NCI-H1048 (cell line): ENCODE results near the gene SLC49A4.

Experiments used
- DNase-seq: peaks from one replicate; lab custom pipeline; 2025; lab: John Stamatoyannopoulos, UW

The SLC49A4 gene

DNA sequence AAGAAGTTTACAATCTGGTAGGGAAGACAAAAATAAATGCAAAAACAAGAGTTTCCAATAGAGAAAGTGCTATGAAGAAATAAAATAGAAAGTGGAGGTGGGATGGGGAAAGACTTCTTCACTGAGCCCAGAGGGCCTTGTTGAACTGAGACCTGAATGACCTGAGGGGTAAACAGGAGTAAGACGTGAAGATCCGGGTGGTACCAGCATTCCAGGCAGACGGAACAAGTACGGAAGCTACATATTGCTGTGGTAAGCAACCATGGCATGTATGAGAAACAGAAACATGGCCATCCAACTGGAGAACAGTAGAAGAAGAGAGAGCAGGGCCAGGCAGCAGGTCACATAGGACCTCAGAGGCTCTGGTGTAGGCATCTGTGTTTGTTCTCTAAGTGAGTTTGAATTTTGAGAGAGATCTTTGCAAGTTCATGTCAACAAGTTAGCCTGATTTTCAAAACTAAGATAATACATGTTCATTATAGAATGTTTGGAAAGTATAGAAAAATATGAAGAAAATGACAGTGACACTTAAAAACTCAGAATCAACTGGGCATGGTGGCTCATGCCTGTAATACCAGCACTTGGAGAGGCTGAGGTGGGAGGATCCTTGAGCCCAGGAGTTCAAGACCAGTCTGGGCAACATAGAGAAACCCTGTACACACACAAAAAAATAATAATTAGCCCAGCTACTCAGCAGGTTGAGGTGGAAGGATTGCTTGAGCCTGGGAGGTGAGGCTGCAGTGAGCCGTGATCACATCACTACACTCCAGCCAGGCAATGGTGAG, 64.3 kb downstream of the SLC49A4 start:
- DNase-seq, result no peak

DNA sequence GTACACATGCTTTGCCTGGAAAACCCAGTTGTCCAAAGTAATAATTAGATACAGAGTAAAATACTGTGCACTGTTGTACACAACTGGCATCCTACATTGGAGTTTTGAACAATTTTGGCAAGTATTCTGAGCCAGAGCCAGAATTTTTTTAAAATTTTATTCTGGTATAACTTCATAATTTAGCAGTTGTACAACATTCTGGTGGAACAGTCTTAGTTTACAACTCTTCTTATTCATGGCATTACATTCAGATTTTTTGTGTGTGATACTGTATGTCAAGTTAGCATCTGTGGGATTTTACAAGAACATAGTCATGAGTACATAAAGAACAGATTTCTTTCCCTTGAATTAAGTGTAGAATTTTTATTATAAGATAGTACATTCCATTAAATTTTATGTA, 67.5 kb downstream of the SLC49A4 start:
- no peak for DNase-seq

DNA sequence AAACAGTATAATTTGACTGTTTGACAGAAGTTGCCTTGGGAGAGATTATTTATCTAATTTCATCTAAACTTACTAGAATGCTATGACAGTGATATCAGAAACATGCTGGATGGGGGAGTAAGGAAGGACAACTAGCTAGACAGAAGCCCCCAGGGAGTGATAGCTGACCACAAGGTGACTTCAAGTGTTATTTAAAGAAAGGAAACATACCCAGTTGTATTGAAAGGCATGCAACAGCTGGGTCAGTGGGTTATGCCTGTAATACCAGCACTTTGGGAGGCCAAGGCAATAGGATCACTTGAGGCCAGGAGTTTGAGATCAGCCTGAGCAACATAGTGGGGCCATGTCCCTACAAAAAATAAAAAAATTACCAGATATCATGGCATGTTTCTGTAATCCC, 69.6 kb downstream of the SLC49A4 start:
- no peak for DNase-seq

DNA sequence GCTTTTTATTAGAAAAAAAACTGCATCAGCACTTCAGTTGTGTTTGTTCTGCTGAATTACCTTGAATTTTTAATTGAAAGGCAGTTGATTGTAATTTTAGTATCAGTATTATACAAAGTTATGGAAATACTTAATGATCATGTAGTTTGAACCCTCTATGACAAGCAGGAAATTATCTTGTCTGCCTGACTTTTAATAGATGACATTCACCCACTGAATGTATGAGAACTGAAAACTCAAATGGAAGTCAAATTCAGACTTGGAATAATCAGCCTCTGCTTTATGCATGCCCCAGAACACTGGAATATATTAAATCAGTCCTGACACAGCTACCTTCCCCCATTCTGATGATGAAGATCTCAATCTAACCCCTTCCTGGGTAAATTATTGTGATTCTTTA, 73.5 kb downstream of the SLC49A4 start:
- no peak for DNase-seq

DNA sequence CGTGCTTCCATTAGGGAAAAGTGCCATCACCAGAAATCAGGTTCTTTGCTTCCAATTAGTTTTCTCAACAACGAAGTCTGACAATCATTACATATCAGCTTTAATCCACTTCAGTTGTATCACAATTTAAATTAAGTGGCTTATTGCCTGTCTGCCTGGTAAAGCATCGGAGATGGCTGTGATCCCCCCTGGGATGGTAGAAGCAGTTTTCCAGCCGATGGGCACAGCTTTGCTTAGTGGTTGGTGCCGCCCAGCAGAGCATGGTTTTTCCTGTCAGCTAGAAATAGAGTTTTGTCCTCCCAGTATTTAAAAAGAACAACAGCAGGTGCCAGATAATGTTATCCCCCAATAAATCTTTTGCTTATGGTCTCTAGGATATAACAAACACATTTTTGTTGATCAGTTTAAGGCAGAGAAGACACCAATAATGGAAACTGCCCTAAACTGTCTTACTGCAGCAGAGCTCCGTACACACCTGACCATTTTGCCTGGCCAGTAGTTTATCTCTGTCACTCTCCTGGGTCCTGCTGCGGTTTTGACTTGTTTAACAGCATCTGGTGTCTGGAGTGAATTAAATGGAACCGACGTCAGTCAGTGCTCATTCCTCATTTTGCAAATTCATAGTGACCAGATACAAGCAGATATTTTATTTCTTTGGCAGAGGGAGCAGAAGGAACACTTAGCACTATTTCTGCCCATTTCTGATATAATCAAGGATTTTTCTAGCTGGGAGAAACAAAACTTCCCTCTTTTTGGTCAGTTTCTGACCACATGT, 79.1 kb downstream of the SLC49A4 start:
- no peak for DNase-seq

DNA sequence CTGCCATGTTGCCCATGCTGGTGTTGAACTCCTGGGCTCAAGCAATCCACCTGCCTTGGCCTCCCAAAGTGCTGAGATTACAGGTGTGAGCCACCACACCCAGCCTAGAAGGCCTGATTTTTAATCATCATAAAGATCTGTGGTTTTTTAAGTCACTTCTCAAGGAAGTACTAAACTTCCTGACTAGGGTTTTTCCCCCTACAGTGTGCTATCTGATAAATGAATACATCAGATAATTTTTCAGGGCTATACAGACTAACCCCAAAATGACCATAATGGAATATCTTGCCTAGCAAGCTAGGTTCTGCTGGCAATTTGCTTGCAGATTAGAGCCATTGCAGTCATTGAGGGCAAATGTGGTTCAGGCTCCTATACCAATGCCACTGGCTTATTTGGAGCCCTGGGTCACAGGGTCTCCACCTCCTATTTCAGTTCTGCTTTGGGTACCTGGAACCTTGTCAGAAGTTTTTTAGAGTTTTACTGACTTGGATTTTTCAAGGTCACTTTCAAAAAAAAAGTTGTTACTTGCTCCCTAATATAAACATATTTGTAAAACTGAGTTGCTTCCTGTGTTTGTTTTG, 80.8 kb downstream of the SLC49A4 start:
- DNase-seq, result no peak

DNA sequence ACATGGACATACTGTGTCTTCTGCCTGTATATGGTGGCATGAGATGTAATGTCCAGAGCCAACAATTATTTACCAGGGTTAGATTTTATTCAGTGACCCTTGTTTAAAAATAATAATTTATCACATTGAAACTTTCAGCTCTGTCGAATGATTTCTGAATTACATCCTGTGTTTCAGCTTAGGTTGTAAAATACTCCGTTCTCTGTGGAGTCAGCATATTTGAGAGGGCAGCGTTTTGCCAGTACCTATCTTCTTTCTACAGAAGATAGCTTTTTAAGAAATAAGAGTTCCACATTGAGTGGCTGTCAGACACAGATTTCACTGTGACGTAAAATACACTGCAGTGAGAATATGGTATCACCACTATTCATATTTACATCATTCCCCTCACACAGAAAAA, 85.3 kb downstream of the SLC49A4 start:
- no peak for DNase-seq

DNA sequence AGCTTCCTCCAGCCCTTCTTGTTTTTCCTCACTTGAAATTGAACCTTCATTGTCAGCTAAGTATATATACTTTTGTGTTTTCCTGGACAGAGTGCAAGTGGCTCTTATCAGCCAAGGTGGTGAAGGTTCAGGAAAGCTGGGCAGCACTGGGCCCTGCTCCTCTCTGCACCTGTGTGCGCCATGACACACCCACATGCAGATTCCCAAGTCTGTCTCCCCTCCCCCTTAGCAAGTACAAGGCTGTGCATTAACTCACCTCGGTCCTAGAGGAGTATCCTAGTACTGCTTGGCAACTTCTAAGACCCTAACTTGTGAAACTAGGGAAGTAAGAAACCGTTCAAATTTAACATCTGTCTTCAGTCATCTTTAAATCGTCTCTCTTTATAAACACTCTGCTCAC, 85.8 kb downstream of the SLC49A4 start:
- DNase-seq, result no peak

DNA sequence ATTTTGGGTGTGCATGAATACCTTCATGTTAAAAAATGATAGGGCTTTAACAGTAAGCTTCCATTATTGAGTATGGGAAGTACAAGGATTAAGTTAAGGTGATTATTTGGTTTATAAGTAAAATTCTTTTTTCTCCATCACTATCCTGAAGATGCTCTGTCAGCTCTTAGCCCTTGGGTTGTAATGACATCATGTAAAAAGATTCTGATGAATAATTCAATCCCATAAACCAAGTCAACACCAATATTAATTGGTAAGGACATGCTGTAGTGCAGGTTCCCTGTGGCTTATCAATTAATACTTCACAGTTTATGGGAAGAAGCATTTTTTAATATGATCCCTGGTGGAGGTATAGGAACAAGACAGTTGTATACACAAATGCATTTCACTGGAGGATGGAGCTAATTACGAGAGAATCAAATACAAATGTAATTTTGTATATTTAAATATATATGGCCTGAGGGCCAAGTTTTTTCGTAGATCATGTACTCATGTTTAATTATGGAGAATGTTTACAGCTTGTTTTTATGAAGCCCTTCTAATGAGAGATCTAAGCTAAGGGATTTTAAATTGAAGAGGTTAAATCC, 87.6 kb downstream of the SLC49A4 start:
- DNase-seq, result no peak

DNA sequence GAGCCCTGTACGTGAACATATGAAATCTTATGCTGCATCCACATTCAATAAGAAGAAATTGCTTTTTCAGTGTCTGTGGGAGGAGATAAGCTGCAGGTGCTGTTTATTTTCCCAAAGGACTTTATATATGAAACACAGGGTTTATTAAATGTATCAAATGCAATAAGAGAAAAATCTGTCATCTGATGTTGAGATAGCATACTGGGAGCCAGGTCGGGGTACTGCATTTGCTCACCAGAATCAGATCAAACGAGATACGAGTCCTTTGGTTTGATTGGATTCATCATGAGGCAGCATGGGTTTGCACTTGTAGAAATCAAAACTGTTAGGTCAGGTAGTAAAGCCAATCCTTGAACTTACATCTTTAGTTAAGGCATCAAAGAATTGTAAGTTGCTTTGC, 91.4 kb downstream of the SLC49A4 start:
- no peak for DNase-seq

DNA sequence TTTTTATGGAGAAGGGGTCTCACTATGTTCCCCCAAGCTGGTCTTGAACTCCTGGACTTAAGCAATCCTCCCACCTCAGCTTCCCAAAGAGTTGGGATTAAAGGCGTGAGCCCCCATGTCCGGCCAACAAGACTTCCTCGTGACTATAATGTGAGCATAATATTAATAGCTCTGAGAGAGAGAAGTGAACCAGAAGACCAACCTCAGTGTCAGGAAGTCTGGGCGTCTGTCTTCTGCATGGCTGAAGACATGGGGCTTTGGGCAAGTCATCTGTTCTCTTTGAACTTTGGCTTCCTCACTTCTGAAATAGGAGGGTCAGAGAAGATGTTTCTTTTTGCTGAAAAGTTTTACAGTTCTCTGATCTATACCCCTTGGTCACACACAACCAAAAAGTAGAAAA, 92.1 kb downstream of the SLC49A4 start:
- no peak for DNase-seq

DNA sequence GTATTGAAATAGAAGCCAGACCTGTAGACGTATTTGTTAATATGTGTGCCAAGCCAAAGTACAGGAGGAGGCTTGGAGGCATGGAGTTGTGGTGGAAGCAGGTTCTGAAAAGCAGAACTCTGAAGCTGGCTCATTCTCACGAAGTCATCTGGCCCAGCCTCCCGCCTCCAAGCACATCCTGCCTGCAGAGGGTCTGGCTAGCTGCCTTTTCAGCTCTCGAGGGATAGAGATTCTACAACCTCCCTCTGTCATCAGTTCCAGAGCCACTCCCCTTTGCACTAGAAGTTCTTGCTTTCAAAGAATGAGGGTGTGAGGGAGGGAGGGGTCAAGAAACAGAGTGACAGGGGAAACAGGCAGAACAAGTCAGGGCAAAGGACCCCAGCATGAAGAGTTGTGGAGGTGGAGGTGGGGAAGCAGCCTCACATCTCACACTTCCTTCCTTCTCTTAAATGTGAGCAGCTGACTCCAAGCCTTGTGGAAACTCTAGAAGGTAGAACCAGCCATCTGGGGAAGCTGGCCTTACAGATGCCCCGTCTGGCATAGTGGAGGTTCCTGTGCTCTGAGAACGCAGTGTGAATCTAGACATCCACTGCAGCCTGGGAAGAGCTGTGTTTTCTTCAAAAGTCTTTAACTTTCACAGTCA, 95.3 kb downstream of the SLC49A4 start:
- DNase-seq, result no peak

DNA sequence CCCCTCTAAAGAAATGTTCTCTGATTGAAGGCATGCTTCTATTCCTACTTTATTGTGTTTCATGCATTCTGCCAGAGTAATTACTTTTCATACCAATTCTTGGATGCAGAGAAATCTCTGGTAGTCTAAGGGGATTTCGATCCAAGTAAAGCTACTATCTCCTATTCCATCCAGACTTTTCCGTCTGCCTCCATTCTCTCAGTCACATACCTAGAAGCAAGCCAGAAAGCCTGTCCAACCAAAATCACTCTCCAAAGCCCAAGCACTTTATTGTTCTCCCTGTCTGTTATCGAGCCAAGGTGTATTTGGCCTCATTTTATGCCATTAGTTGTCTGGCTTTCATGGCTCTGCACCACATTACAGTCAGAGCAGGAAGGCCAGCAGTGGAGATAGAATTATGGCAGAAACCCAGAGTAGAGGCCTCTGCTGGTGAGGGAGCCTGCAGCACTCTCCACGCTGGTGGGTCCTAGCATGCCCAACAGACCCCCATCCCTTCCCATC, 95.9 kb downstream of the SLC49A4 start:
- DNase-seq, result no peak

DNA sequence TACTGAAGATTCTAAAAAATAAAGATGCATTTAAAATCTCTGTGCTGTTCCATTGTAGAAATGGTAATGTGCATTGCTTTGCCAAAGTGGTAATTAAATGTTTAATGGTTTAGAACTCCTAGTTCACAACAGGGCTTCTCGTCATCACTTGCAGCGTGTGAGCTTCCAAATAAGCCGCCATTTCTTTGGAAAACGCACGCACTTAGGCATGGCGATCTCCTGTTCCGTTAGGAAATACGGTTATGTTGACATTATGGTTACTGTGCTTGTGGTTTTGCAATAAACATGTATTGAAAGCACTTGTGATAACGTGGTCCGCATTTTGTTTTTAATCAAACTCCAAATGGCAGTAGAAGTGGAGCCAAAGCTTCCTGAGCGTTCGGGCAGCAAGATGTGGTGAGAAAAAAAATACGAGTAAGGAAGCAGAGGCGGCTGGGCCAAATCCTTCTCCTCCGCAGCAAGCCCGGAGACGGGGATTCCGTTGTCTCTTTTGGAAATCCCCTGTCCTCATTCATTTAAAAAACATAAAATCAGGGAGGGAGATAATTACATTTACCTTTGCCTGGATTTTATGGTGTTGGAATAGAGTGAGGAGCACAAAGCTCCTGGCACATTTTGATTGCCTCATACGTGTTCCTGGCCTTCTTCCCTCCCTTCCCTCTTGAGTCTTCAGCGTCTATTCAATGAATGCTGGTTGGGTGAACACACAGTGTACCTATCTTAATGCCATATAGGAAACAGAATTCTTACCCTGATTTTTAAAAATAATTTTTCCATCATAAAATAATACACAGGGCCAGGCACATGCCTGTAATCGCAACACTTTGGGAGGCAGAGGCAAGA, 97.5 kb downstream of the SLC49A4 start:
- DNase-seq, result no peak

DNA sequence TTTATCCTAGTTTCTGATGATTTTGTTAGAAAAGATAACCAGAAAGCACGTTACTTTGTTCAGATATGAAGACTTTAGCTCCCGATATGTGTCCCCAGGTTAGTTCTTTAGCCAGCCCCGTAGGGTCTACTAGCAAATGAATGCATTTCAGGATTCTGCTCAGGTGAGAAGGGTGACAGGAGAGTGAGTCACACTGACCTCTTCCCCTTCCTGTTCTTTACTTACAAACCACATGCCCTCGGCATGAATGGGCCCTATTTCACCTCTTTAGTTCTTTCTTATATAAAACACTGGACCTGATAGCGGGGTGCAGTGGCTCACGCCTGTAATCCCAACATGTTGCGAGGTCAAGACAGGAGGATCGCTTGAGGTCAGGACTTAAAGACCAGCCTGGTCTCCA, 98.4 kb downstream of the SLC49A4 start:
- DNase-seq, result no peak

DNA sequence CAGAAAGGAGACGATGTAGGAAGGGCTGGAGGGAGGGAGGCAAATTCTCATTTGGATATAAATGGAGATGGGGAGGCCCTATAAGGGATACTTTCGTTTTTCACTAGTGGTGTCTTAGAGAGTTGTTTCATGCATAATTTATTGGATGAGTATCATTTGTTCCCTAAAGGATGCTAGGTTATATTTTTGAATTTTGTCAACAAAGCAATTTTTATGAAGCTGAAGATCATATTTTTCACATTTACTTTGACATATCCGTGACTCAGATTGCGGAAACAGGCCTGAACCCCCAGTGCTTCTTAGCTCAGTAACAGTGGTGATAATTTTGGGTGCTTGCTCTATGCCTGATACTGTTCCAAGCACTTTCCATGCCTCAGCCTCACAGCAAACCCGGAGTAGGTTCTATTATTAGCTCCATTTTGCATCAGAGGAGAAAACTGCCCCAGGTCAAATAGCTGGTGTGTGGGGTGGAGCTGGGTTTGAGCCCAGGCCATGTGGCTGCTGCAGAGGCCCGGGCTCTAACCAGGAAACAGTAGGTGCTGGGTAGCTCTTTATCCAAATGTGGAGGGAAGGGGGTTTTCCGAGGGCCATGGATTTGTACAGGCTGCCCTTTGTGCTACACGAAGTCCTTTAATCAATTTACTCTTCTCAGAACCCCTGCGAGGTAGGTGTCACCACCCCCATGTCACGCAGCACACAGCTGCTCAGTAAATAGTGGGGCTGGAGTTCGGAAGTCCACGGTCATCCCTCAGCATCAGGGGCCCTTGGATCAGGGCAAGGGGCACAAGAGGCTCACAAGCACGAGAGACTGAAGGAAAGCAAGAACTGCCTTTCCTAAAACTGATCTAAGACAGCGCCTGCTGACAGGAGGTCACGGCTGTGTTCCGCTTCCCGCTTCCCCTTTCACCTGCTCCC, 99.1 kb downstream of the SLC49A4 start:
- DNase-seq, result peak; percentile 20

DNA sequence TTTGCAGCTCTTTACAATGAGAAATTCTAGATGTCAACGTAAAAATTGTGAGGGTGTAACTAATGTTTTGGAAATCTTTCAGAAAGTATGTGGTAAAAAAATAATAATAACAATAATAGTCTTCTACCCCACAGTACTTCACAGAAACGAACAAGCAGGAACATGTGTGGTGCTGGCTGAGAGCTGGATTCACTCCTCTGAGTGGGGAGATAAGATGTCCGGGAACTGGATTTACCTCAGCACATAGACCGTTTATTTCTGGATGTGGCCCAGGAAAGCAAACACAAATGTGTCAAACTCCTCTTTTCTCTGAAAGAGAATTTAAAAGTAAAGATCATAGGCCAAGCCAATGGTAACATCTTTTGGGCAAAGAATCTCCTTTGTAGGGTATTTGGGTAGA, 103.4 kb downstream of the SLC49A4 start:
- no peak for DNase-seq

DNA sequence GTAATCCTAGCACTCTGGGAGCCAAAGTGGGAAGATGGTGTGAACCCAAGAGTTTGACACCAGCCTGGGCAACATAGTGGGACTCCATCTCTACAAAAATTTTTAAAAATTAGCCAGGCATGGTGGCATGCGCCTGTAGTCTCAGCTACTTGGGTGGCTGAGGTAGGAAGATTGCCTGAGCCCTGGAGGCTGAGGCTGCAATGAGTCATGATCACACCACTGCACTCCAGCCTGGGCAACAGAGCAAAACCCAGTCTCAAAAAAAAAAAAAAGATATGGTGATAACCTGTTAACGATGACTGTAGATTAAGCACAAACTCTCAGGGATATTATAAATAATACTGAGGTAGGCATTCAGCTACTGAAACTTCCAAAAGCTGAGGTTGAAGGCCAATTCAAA, 107.5 kb downstream of the SLC49A4 start:
- DNase-seq, result no peak

DNA sequence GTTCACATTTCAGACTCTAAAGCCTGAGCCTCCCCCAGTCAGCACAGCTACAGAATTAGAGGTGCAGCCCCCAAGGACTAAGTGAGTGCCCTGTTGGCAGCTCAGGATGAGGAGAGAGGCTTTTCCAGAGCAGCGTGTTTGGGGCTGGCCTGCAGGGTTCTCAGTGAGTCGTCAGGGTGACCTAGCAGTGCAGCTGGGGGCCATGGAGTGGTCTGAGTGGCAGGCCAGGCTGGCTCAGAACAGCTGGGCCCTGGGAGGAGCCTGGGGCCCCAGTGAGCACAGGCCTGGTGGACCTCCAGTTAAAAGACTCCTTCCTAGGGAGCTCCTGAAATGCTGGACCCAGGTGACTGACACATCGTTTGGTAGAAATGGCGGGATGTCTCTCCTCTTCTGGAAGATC, 108.3 kb downstream of the SLC49A4 start:
- DNase-seq, result no peak

DNA sequence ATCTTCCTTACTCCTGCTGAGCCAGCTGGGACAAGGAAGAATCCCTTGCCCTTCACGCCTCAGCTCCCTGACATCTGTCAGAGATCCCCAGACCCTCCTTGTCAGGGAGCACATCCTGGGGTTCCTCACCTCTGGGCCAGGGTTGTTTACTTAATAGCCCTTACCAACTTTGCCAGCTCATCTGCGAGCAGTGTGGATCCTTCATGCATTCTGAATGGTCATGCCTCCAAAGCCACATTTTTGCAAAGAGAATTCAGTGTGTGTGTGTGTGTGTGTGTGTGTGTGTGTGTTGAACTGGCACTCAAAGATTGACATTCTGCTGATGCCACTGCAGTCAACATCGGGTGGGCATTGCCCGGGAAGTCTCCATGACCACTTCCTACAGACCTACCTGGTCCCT, 112.6 kb downstream of the SLC49A4 start:
- DNase-seq, result no peak
